HFF-Myc (cell line): ENCODE results near the gene NMNAT2.
"Not testable (repeated sequence)": the region's sequence is repeated elsewhere in the genome, so short reads cannot be mapped to it uniquely, and the experiment has no call there.

Source experiments
- DNase-seq: peaks from one replicate; pipeline ENCODE4 v3.0.0-alpha.2; 2011; ENCODE audit warnings: low read depth; ENCODE audit errors: extremely low read depth
- H3K4me3 ChIP-seq: replicated peaks from 2 replicates; pipeline ENCODE4 v1.5.1; 2011; ENCODE audit warnings: low read depth, mild to moderate bottlenecking, control low read depth, low read length
- CTCF ChIP-seq: IDR thresholded peaks from 2 replicates; pipeline ENCODE4 v1.5.1; 2012; ENCODE audit warnings: mild to moderate bottlenecking, low read depth, low read length, control low read depth; ENCODE audit errors: missing control alignments

Gene NMNAT2

GRCh38 chr1:183407961-183408360 lies 10.2 kb downstream of the NMNAT2 start:
- no peak for DNase-seq
- no peak overlapping the region for H3K4me3 ChIP-seq
- no peak for TF ChIP-seq CTCF

- H3K4me3 ChIP-seq = no peak overlapping the region
- no peak for TF ChIP-seq CTCF
- DNase-seq = no peak
Observed at GRCh38 chr1:183407474-183407873, 10.7 kb downstream of the NMNAT2 start.

GRCh38 chr1:183404476-183404875 lies 13.7 kb downstream of the NMNAT2 start:
- no peak for DNase-seq
- no peak for TF ChIP-seq CTCF
- H3K4me3 ChIP-seq = no peak overlapping the region

- no peak overlapping the region for H3K4me3 ChIP-seq
- TF ChIP-seq CTCF = no peak
- DNase-seq = no peak
Observed at GRCh38 chr1:183403498-183403897, 14.7 kb downstream of the NMNAT2 start.

- H3K4me3 ChIP-seq = not testable (repeated sequence)
Observed at GRCh38 chr1:183401565-183401964, 16.6 kb downstream of the NMNAT2 start.

GRCh38 chr1:183394435-183394834 lies 23.7 kb downstream of the NMNAT2 start:
- TF ChIP-seq CTCF = no peak
- no peak for DNase-seq

More at GRCh38 chr1:183401565-183401964, 16.6 kb downstream of the NMNAT2 start:
- not testable (repeated sequence) for DNase-seq

GRCh38 chr1:183391863-183392262 lies 26.3 kb downstream of the NMNAT2 start:
- no peak for DNase-seq
- H3K4me3 ChIP-seq = no peak overlapping the region
- no peak for TF ChIP-seq CTCF

More at GRCh38 chr1:183394435-183394834, 23.7 kb downstream of the NMNAT2 start:
- H3K4me3 ChIP-seq = no peak overlapping the region
